OCI-LY1 (cell line): ENCODE results near the gene CTNNA3.

Experiments used
- H2AFZ ChIP-seq: fragments of 200-600 bp; sonication (generic), shearing (Covaris generic); 2 replicates; pipeline ENCODE4 v1.6.0; 2014; ENCODE audit warnings: antibody characterized with exemption, mild to moderate bottlenecking, low read length
- H3F3A ChIP-seq: fragments of 200-600 bp; sonication (generic), shearing (Covaris generic); 2 replicates; pipeline ENCODE4 v1.6.0; 2014; ENCODE audit warnings: mild to moderate bottlenecking, antibody characterized with exemption, low read length, moderate library complexity; ENCODE audit not compliant: insufficient read depth
- H3K27ac ChIP-seq: fragments of 200-600 bp; sonication (generic); 2 replicates; pipeline ENCODE4 v1.5.1; 2014; ENCODE audit warnings: low read length, mixed run types, mild to moderate bottlenecking, low read depth; ENCODE audit not compliant: poor library complexity, severe bottlenecking
- H3K27me3 ChIP-seq: fragments of 200-600 bp; sonication (generic); 2 replicates; pipeline ENCODE4 v1.6.0; 2014; ENCODE audit warnings: antibody characterized with exemption, mild to moderate bottlenecking, low read length, moderate library complexity; ENCODE audit not compliant: insufficient read depth
- H3K36me3 ChIP-seq: fragments of 200-600 bp; sonication (generic); 2 replicates; pipeline ENCODE4 v1.6.1; 2014; ENCODE audit warnings: mild to moderate bottlenecking, antibody characterized with exemption, low read length, moderate library complexity, mixed read lengths; ENCODE audit not compliant: insufficient read depth
- H3K4me1 ChIP-seq: fragments of 200-600 bp; sonication (generic); 2 replicates; pipeline ENCODE4 v1.5.1; 2014; ENCODE audit warnings: mild to moderate bottlenecking, low read length, moderate library complexity; ENCODE audit not compliant: insufficient read depth, severe bottlenecking
- H3K4me2 ChIP-seq: fragments of 200-600 bp; sonication (generic), shearing (Covaris generic); 2 replicates; pipeline ENCODE4 v1.6.1; 2014; ENCODE audit warnings: low read length
- H3K4me3 ChIP-seq: fragments of 200-600 bp; sonication (generic); 2 replicates; pipeline ENCODE4 v1.5.1; 2014; ENCODE audit warnings: low read length, low read depth, mild to moderate bottlenecking, mixed read lengths; ENCODE audit not compliant: poor library complexity, severe bottlenecking
- H3K79me2 ChIP-seq: fragments of 200-600 bp; shearing (Covaris generic); 2 replicates; pipeline ENCODE4 v1.6.1; 2016; ENCODE audit warnings: mixed run types, low read length, mixed read lengths; ENCODE audit not compliant: insufficient read depth
- H3K9ac ChIP-seq: fragments of 200-600 bp; sonication (generic), shearing (Covaris generic); 2 replicates; pipeline ENCODE4 v1.6.1; 2014; ENCODE audit warnings: mild to moderate bottlenecking, low read length, mixed read lengths
- H3K9me2 ChIP-seq: fragments of 200-600 bp; sonication (generic), shearing (Covaris generic); 2 replicates; pipeline ENCODE4 v1.6.1; 2014; ENCODE audit warnings: low read depth, mild to moderate bottlenecking, low read length, mixed read lengths
- H3K9me3 ChIP-seq: fragments of 200-600 bp; shearing (Covaris generic); 2 replicates; pipeline ENCODE4 v1.6.1; 2014; ENCODE audit warnings: low read length, mixed read lengths
- H4K20me1 ChIP-seq: fragments of 200-600 bp; sonication (generic), shearing (Covaris generic); 2 replicates; pipeline ENCODE4 v1.6.0; 2016; ENCODE audit warnings: mild to moderate bottlenecking, low read length; ENCODE audit not compliant: insufficient read depth
- CTCF ChIP-seq: fragments of 200-600 bp; sonication (generic), shearing (Covaris generic); IDR thresholded peaks from 2 replicates; pipeline ENCODE4 v1.5.1; 2017; ENCODE audit warnings: mild to moderate bottlenecking, antibody characterized with exemption, low read length, moderate library complexity, mixed read lengths
- EZH2 ChIP-seq: fragments of 200-600 bp; sonication (generic), shearing (Covaris generic); IDR thresholded peaks from 2 replicates; pipeline ENCODE4 v1.8.0; 2017; ENCODE audit warnings: borderline replicate concordance, mixed run types, mild to moderate bottlenecking, antibody characterized with exemption, low read length, moderate library complexity, mixed read lengths

CTNNA3 gene

GRCh38 chr10:66318761-66319160 is 1377.2 kb downstream of the CTNNA3 start:
- no peaks in the 10 kb centered on the region for H3K27me3 ChIP-seq
- H3K9ac ChIP-seq, result no peak overlapping the region
- H3K4me3 ChIP-seq, result no peak overlapping the region
- H3K79me2 ChIP-seq, result no peaks in the 10 kb centered on the region
- no peak overlapping the region for H2AFZ ChIP-seq
- no peak for TF ChIP-seq CTCF
- TF ChIP-seq EZH2, result no peak
- H3K9me2 ChIP-seq, result no peaks in the 10 kb centered on the region
- no peaks in the 10 kb centered on the region for H4K20me1 ChIP-seq
- H3F3A ChIP-seq, result no peaks in the 10 kb centered on the region
- no peaks in the 10 kb centered on the region for H3K9me3 ChIP-seq
- no peak overlapping the region for H3K27ac ChIP-seq
- H3K4me1 ChIP-seq, result no peaks in the 10 kb centered on the region
- H3K36me3 ChIP-seq, result no peaks in the 10 kb centered on the region
- H3K4me2 ChIP-seq, result no peak overlapping the region

- Histone ChIP-seq H3K9ac (no peak overlapping the region), H3K27me3 (no peaks in the 10 kb centered on the region), H3K36me3 (no peaks in the 10 kb centered on the region), H2AFZ (no peak overlapping the region), H3K27ac (no peak overlapping the region), H3K79me2 (no peaks in the 10 kb centered on the region), H3K9me3 (no peaks in the 10 kb centered on the region), H3K4me2 (no peak overlapping the region), H3F3A (no peaks in the 10 kb centered on the region), H3K4me1 (no peaks in the 10 kb centered on the region), H3K4me3 (no peak overlapping the region), H4K20me1 (no peaks in the 10 kb centered on the region), H3K9me2 (no peaks in the 10 kb centered on the region)
- no peak for TF ChIP-seq CTCF
Observed at GRCh38 chr10:66307826-66308225, 1388.2 kb downstream of the CTNNA3 start.

GRCh38 chr10:66301078-66301477 is 1394.9 kb downstream of the CTNNA3 start:
- no peaks in the 10 kb centered on the region for H3K9me3 ChIP-seq
- H3K4me1 ChIP-seq, result no peaks in the 10 kb centered on the region
- no peaks in the 10 kb centered on the region for H4K20me1 ChIP-seq
- H3K9me2 ChIP-seq, result no peaks in the 10 kb centered on the region
- no peaks in the 10 kb centered on the region for H3K27me3 ChIP-seq
- H2AFZ ChIP-seq, result no peak overlapping the region
- H3K36me3 ChIP-seq, result no peaks in the 10 kb centered on the region
- no peak overlapping the region for H3K9ac ChIP-seq
- no peaks in the 10 kb centered on the region for H3F3A ChIP-seq
- H3K4me2 ChIP-seq, result no peak overlapping the region
- H3K79me2 ChIP-seq, result no peaks in the 10 kb centered on the region
- H3K4me3 ChIP-seq, result no peak overlapping the region
- TF ChIP-seq EZH2 (no peak), CTCF (no peak)
- H3K27ac ChIP-seq, result no peak overlapping the region
